H9 (cell line): ENCODE results near the gene FAM3C. TPM values are rescaled to one million over a fixed set of nuclear protein-coding genes. Genes with fewer than 3 reads are reported as not detected.

Experiments used
- DNase-seq: peaks from one replicate; pipeline ENCODE4 v3.0.0-alpha.2; 2017
- H2AFZ ChIP-seq: one replicate; pipeline ENCODE4 v1.6.1; 2013; ENCODE audit warnings: mild to moderate bottlenecking, low read length, control low read depth, moderate library complexity
- H2AK5ac ChIP-seq: 2 replicates; pipeline ENCODE4 v1.6.1; 2013; ENCODE audit warnings: low read length, control low read depth, mixed read lengths; ENCODE audit not compliant: insufficient read length
- H2BK120ac ChIP-seq: one replicate; pipeline ENCODE4 v1.6.1; 2013; ENCODE audit warnings: low read depth, mild to moderate bottlenecking, low read length, control low read depth, inconsistent platforms; ENCODE audit not compliant: poor library complexity, severe bottlenecking
- H2BK12ac ChIP-seq: 2 replicates; pipeline ENCODE4 v1.6.1; 2013; ENCODE audit warnings: low read length, control low read depth, mixed read lengths, low read depth; ENCODE audit not compliant: insufficient read length
- H2BK15ac ChIP-seq: 2 replicates; pipeline ENCODE4 v1.6.1; 2013; ENCODE audit warnings: low read depth, low read length, control low read depth
- H2BK20ac ChIP-seq: one replicate; pipeline ENCODE4 v1.6.1; 2013; ENCODE audit warnings: low read depth, mild to moderate bottlenecking, low read length, control low read depth, inconsistent platforms; ENCODE audit not compliant: poor library complexity, severe bottlenecking
- H2BK5ac ChIP-seq: 2 replicates; pipeline ENCODE4 v1.6.1; 2013; ENCODE audit warnings: low read length, control low read depth, mixed read lengths; ENCODE audit not compliant: insufficient read length
- H3K14ac ChIP-seq: 2 replicates; pipeline ENCODE4 v1.6.1; 2013; ENCODE audit warnings: low read length, control low read depth; ENCODE audit not compliant: insufficient read depth
- H3K18ac ChIP-seq: 2 replicates; pipeline ENCODE4 v1.6.1; 2013; ENCODE audit warnings: low read depth, mild to moderate bottlenecking, mixed read lengths, low read length, control low read depth; ENCODE audit not compliant: insufficient read length
- H3K23ac ChIP-seq: 2 replicates; pipeline ENCODE4 v1.6.1; 2013; ENCODE audit warnings: low read length, control low read depth, mixed read lengths, low read depth; ENCODE audit not compliant: insufficient read length
- H3K23me2 ChIP-seq: 2 replicates; pipeline ENCODE4 v1.6.1; 2013; ENCODE audit warnings: low read depth, mild to moderate bottlenecking, mixed read lengths, low read length, control low read depth; ENCODE audit not compliant: insufficient read length, poor library complexity, severe bottlenecking
- H3K27ac ChIP-seq: 2 replicates; pipeline ENCODE4 v1.5.1; 2013; ENCODE audit warnings: low read length, control low read depth, mixed read lengths, low read depth; ENCODE audit not compliant: insufficient read length
- H3K27me3 ChIP-seq: 2 replicates; pipeline ENCODE4 v1.6.1; 2013; ENCODE audit warnings: low read length, control low read depth, inconsistent platforms; ENCODE audit not compliant: insufficient read depth
- H3K4ac ChIP-seq: 2 replicates; pipeline ENCODE4 v1.6.1; 2013; ENCODE audit warnings: low read depth, mild to moderate bottlenecking, control low read depth, inconsistent platforms, low read length, moderate library complexity
- H3K4me1 ChIP-seq: 2 replicates; pipeline ENCODE4 v1.6.1; 2013; ENCODE audit warnings: low read length, control low read depth, inconsistent platforms; ENCODE audit not compliant: insufficient read depth
- H3K4me2 ChIP-seq: 2 replicates; pipeline ENCODE4 v1.6.1; 2013; ENCODE audit warnings: low read length, control low read depth, mixed read lengths; ENCODE audit not compliant: insufficient read length, insufficient read depth
- H3K56ac ChIP-seq: 2 replicates; pipeline ENCODE4 v1.6.1; 2013; ENCODE audit warnings: low read depth, mild to moderate bottlenecking, mixed read lengths, low read length, control low read depth; ENCODE audit not compliant: insufficient read length
- H3K79me1 ChIP-seq: 2 replicates; pipeline ENCODE4 v1.6.1; 2013; ENCODE audit warnings: low read depth, mild to moderate bottlenecking, moderate library complexity, low read length, control low read depth, inconsistent platforms; ENCODE audit not compliant: insufficient read depth, poor library complexity, severe bottlenecking
- H3K79me2 ChIP-seq: 2 replicates; pipeline ENCODE4 v1.6.1; 2013; ENCODE audit warnings: low read length, control low read depth, inconsistent platforms; ENCODE audit not compliant: insufficient read depth
- H3K9ac ChIP-seq: 2 replicates; pipeline ENCODE4 v1.6.1; 2013; ENCODE audit warnings: low read length, control low read depth, mixed read lengths; ENCODE audit not compliant: insufficient read length; ENCODE audit errors: extremely low read depth
- H3K9me3 ChIP-seq: one replicate; pipeline ENCODE4 v1.6.1; 2013; ENCODE audit warnings: low read depth, low read length, inconsistent platforms; ENCODE audit not compliant: control insufficient read depth
- H3T11ph ChIP-seq: one replicate; pipeline ENCODE4 v1.6.1; 2013; ENCODE audit warnings: mild to moderate bottlenecking, low read length, control low read depth, inconsistent platforms
- H4K20me1 ChIP-seq: one replicate; pipeline ENCODE4 v1.6.1; 2013; ENCODE audit not compliant: control insufficient read depth, insufficient read length, insufficient read depth
- H4K5ac ChIP-seq: 2 replicates; pipeline ENCODE4 v1.6.1; 2013; ENCODE audit warnings: low read depth, mild to moderate bottlenecking, mixed read lengths, low read length, control low read depth; ENCODE audit not compliant: insufficient read length
- H4K8ac ChIP-seq: replicated peaks from 2 replicates; pipeline ENCODE4 v1.6.1; 2013; ENCODE audit warnings: low read length, control low read depth, mixed read lengths, low read depth; ENCODE audit not compliant: insufficient read length
- H4K91ac ChIP-seq: 2 replicates; pipeline ENCODE4 v1.6.1; 2013; ENCODE audit warnings: low read depth, mild to moderate bottlenecking, moderate library complexity, mixed read lengths, low read length, control low read depth; ENCODE audit not compliant: insufficient read length
- H3K27ac Mint-ChIP-seq, 3 experiments: 2 replicates in 2 of 3; 3 replicates in 1 of 3; pipeline ENCODE4 v1.8.0; 2020 to 2021; ENCODE audit warnings: mixed read lengths in 3 of 3, mild to moderate bottlenecking in 1 of 3, moderate library complexity in 1 of 3
- H3K27me3 Mint-ChIP-seq: 2 replicates; pipeline ENCODE4 v1.8.0; 2021; ENCODE audit warnings: low read depth, mild to moderate bottlenecking, moderate library complexity, mixed read lengths
- H3K36me3 Mint-ChIP-seq, 3 experiments: 2 replicates in 2 of 3; 3 replicates in 1 of 3; pipeline ENCODE4 v1.8.0; 2020 to 2021; ENCODE audit warnings: low read depth in 3 of 3, mixed read lengths in 3 of 3; ENCODE audit not compliant: insufficient read depth in 1 of 3
- H3K4me1 Mint-ChIP-seq, 2 experiments: 2 replicates each; pipeline ENCODE4 v1.8.0; 2020; ENCODE audit warnings: mixed read lengths in 2 of 2
- H3K4me3 Mint-ChIP-seq, 2 experiments: 2 replicates in 1 of 2; 3 replicates in 1 of 2; pipeline ENCODE4 v1.8.0; 2020 to 2021; ENCODE audit warnings: mild to moderate bottlenecking in 2 of 2, mixed read lengths in 2 of 2, moderate library complexity in 1 of 2
- H3K9me3 Mint-ChIP-seq, 2 experiments: 2 replicates in 1 of 2; 3 replicates in 1 of 2; pipeline ENCODE4 v1.8.0; 2020; ENCODE audit warnings: mild to moderate bottlenecking in 2 of 2, mixed read lengths in 2 of 2, moderate library complexity in 1 of 2
- CTCF ChIP-seq: fragments of 200-600 bp; sonication (generic); conservative IDR thresholded peaks from 3 replicates; pipeline ENCODE4 v1.8.0; 2021; ENCODE audit warnings: antibody characterized with exemption, mild to moderate bottlenecking
- WGBS: extraction: QIAGEN DNeasy Blood & Tissue Kit; methylation state at CpG from one replicate; pipeline ENCODE4 v1.1.7; 2013; ENCODE audit warnings: missing lambda C conversion rate, low lambda C conversion rate, mixed read lengths; ENCODE audit not compliant: insufficient read length; ENCODE audit errors: extremely low coverage; 5-methylcytosine and 5-hydroxymethylcytosine counted together
- total RNA-seq: library from RNA; stranded (reverse); gene quantifications from 2 replicates; pipeline ENCODE4 v1.2.1, GENCODE V29; 2021

The FAM3C gene
- total RNA-seq, 1 experiment from 2014 or later, result 64.5 TPM

DNA sequence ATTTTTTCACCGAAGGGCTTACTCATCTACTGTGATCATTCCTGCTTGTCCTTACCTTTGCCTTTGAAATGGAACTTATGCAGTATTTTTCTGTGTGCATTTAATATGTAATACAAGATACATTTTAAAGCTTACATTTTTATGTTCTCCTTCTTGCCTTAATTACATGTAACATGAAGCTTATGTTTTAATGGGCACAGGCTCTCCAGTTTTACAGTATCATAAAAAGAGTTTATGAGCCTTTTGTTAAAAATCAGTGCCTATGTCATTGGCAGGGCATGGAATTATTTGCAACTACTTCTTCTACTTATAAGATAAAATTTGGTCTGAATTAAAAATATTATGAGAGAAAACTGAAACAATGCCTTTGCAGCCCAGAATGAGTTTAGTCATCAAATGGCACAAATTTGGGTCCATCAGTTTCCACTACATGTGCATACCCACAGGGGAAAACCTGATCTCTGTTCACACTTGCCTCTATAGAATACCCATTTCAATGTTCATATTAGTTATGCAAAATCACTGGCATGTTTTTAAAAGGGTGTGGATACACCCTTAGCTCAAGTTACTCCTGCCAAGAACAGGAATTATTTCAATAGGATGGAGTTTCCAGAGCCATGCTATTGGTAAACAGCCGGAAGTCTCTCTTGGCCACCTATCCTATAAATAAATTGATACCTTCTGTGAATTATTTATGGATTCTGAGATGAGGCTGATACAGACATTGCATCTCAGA, 95.3 kb downstream of the FAM3C start:
- Histone ChIP-seq H2BK12ac (no peak overlapping the region), H4K5ac (no peak overlapping the region), H2AFZ (no peak overlapping the region), H4K91ac (no peak overlapping the region), H4K20me1 (no peaks in the 10 kb centered on the region), H3K56ac (no peak overlapping the region), H2AK5ac (no peak overlapping the region), H3K23me2 (no peaks in the 10 kb centered on the region), H3K18ac (no peak overlapping the region), H2BK5ac (no peak overlapping the region), H3K79me1 (no peaks in the 10 kb centered on the region), H3K27ac (no peak overlapping the region), H2BK120ac (no peak overlapping the region), H3K4me1 (no peaks in the 10 kb centered on the region), H3K9me3 (no peaks in the 10 kb centered on the region), H3K4me2 (no peak overlapping the region), H3K27me3 (no peaks in the 10 kb centered on the region), H2BK20ac (no peak overlapping the region), H3K14ac (no peak overlapping the region), H3K9ac (no peak overlapping the region), H3K4ac (no peak overlapping the region), H2BK15ac (no peak overlapping the region), H4K8ac (no peak overlapping the region), H3K23ac (no peak overlapping the region), H3K79me2 (no peaks in the 10 kb centered on the region), H3T11ph (no peak overlapping the region)
- H3K27me3 Mint-ChIP-seq, result no peaks in the 10 kb centered on the region
- TF ChIP-seq CTCF, result no peak
- H3K36me3 Mint-ChIP-seq, result no peaks in the 10 kb centered on the region
- H3K27ac Mint-ChIP-seq, result no peak overlapping the region
- H3K4me3 Mint-ChIP-seq, result no peak overlapping the region
- H3K4me1 Mint-ChIP-seq, result peaks cover 5% of the 10 kb centered on the region in 2 experiments
- no peak for DNase-seq
- WGBS, result no CpG with 5 or more reads among the region's 2 CpGs
- H3K9me3 Mint-ChIP-seq, result no peaks in the 10 kb centered on the region

Other genes with a start within 250 kb of the FAM3C start
- not detected in 2 replicates for gene WNT16, start 67.3 kb downstream of the FAM3C start, total RNA-seq